ENCODE data around the gene GPR171. TPM values are rescaled to one million over a fixed set of nuclear protein-coding genes. Genes with fewer than 3 reads are reported as not detected.

The GPR171 gene
- total and polyA plus RNA-seq, 2 of the 13 experiments (the other 11 are each of a cell fraction or from before 2014, with no cell fraction given), result not detected

DNA sequence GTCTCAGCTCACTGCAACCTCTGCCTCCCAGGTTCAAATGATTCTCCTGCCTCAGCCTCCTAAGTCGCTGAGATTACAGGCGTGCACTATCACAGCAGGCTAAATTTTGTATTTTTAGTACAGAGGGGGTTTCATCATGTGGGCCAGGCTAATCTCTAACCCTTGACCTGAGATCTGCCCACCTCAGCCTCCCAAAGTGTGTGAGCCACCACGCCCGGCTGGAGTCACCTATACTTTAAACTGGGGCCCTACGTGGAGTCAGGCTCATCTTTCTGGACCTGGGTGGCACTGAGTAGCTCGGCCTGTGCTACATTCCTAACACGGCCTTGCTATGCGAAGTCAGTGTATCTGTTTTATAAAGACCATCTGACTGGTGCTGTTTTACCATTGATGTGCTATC lies 5.8 kb downstream of the GPR171 start (continued):
- TF ChIP-seq ARID2 (CRISPR knock-in tag; IDR thresholded peaks at IDR 0.05; ENCODE audit: borderline replicate concordance) (no peak), POGZ (CRISPR knock-in tag; IDR thresholded peaks at IDR 0.05) (no peak), KMT2B (CRISPR knock-in tag; IDR thresholded peaks at IDR 0.05) (0 out of 2 replicates have a peak, but pooled peaks have one; percentile 2), PRPF4 (IDR thresholded peaks at IDR 0.05; ENCODE audit: low read depth, low read length, poor library complexity, severe bottlenecking) (peak; percentile 58), ZBTB3 (CRISPR knock-in tag; IDR thresholded peaks at IDR 0.05; ENCODE audit: borderline replicate concordance, low read depth) (no peak), BRD4 (CRISPR knock-in tag; IDR thresholded peaks at IDR 0.05) (peak; percentile 73)
- TF ChIP-seq, protein P1, sequence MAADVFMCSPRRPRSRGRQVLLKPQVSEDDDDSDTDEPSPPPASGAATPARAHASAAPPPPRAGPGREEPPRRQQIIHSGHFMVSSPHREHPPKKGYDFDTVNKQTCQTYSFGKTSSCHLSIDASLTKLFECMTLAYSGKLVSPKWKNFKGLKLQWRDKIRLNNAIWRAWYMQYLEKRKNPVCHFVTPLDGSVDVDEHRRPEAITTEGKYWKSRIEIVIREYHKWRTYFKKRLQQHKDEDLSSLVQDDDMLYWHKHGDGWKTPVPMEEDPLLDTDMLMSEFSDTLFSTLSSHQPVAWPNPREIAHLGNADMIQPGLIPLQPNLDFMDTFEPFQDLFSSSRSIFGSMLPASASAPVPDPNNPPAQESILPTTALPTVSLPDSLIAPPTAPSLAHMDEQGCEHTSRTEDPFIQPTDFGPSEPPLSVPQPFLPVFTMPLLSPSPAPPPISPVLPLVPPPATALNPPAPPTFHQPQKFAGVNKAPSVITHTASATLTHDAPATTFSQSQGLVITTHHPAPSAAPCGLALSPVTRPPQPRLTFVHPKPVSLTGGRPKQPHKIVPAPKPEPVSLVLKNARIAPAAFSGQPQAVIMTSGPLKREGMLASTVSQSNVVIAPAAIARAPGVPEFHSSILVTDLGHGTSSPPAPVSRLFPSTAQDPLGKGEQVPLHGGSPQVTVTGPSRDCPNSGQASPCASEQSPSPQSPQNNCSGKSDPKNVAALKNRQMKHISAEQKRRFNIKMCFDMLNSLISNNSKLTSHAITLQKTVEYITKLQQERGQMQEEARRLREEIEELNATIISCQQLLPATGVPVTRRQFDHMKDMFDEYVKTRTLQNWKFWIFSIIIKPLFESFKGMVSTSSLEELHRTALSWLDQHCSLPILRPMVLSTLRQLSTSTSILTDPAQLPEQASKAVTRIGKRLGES (CRISPR knock-in tag; IDR thresholded peaks at IDR 0.05; ENCODE audit: borderline replicate concordance), result no peak
- TF ChIP-seq, protein P2, sequence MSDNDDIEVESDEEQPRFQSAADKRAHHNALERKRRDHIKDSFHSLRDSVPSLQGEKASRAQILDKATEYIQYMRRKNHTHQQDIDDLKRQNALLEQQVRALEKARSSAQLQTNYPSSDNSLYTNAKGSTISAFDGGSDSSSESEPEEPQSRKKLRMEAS (IDR thresholded peaks at IDR 0.05), result peak; percentile 28; the same call in 1 of the 2 replicates
- TF ChIP-seq, protein P3, sequence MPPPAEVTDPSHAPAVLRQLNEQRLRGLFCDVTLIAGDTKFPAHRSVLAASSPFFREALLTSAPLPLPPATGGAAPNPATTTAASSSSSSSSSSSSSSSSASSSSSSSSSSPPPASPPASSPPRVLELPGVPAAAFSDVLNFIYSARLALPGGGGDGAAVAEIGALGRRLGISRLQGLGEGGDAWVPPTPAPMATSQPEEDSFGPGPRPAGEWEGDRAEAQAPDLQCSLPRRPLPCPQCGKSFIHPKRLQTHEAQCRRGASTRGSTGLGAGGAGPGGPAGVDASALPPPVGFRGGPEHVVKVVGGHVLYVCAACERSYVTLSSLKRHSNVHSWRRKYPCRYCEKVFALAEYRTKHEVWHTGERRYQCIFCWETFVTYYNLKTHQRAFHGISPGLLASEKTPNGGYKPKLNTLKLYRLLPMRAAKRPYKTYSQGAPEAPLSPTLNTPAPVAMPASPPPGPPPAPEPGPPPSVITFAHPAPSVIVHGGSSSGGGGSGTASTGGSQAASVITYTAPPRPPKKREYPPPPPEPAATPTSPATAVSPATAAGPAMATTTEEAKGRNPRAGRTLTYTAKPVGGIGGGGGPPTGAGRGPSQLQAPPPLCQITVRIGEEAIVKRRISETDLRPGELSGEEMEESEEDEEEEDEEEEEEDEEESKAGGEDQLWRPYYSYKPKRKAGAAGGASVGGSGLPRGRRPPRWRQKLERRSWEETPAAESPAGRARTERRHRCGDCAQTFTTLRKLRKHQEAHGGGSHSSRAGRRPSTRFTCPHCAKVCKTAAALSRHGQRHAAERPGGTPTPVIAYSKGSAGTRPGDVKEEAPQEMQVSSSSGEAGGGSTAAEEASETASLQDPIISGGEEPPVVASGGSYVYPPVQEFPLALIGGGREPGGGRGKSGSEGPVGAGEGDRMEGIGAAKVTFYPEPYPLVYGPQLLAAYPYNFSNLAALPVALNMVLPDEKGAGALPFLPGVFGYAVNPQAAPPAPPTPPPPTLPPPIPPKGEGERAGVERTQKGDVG (CRISPR knock-in tag; IDR thresholded peaks at IDR 0.05; ENCODE audit: borderline replicate concordance), result peak; percentile 64; the same call in 1 of the 2 replicates
- TF ChIP-seq, protein P4, sequence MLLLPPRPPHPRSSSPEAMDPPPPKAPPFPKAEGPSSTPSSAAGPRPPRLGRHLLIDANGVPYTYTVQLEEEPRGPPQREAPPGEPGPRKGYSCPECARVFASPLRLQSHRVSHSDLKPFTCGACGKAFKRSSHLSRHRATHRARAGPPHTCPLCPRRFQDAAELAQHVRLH (CRISPR knock-in tag; IDR thresholded peaks at IDR 0.05; ENCODE audit: borderline replicate concordance, low read depth), result no peak
- TF ChIP-seq, protein P5, sequence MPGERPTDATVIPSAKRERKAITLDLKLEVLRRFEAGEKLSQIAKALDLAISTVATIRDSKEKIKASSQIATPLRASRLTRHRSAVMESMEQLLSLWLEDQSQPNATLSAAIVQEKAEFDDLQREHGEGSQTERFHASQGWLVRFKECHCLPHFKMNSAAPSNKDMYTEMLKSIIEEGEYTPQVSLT (CRISPR knock-in tag; IDR thresholded peaks at IDR 0.05; ENCODE audit: borderline replicate concordance, low read depth), result no peak

Data from HepG2 (cell line).